Activated B cell treated with CpG ODN at 0.5 μM for 24 hours (primary cell): ENCODE measurements around the gene HCRT. TPM values are rescaled to one million over a fixed set of nuclear protein-coding genes. Genes with fewer than 3 reads are reported as not detected.
A peak's percentile ranks its signal among the peaks of the same experiment; 100 is the strongest.

Experiments used
- ATAC-seq: fragments of 200-7000 bp; cut with Tn5 transposase; one replicate; pipeline ENCODE4 v1.10.0; 2021; ENCODE audit warnings: low read depth, mild to moderate bottlenecking, moderate library complexity
- CTCF ChIA-PET: fragments of 350-600 bp; sonication (Branson Sonifier 250); formaldehyde crosslinking; loops from one replicate; lab custom pipeline; 2021; ENCODE audit warnings: antibody characterized with exemption; lab: Charles Lee
- POLR2A ChIA-PET: fragments of 350-600 bp; sonication (Branson Sonifier 250); formaldehyde crosslinking; loops from one replicate; lab custom pipeline; 2021; ENCODE audit warnings: antibody characterized with exemption; lab: Charles Lee
- DNase-seq: peaks from one replicate; pipeline ENCODE4 v3.0.0; 2022
- H3K27ac Mint-ChIP-seq: one replicate; pipeline ENCODE4 v1.8.0; 2020; ENCODE audit warnings: mixed read lengths
- H3K27me3 Mint-ChIP-seq: one replicate; pipeline ENCODE4 v1.8.0; 2021; ENCODE audit warnings: mixed read lengths
- H3K36me3 Mint-ChIP-seq: one replicate; pipeline ENCODE4 v1.8.0; 2021; ENCODE audit warnings: low read depth, mixed read lengths
- H3K4me1 Mint-ChIP-seq: one replicate; pipeline ENCODE4 v1.8.0; 2021; ENCODE audit warnings: mixed read lengths
- H3K4me3 Mint-ChIP-seq: one replicate; pipeline ENCODE4 v1.8.0; 2020; ENCODE audit warnings: mild to moderate bottlenecking, mixed read lengths
- H3K9me3 Mint-ChIP-seq: one replicate; pipeline ENCODE4 v1.8.0; 2020; ENCODE audit warnings: mixed read lengths
- intact Hi-C: fragments of 100-400 bp; cut with micrococcal nuclease; formaldehyde crosslinking; loops from one replicate; pipeline ENCODE4 v1.15.1; 2024
- total RNA-seq: library from RNA; stranded (reverse); gene quantifications from 2 replicates; pipeline ENCODE4 v1.2.3, GENCODE V29; 2022
- TF ChIP-seq, protein P1 (sequence below): fragments of 200-600 bp; IDR thresholded peaks from one replicate; pipeline ENCODE4 v1.8.0; 2022; ENCODE audit warnings: antibody characterized with exemption, mild to moderate bottlenecking

HCRT gene
- total RNA-seq, 1 donor from 2014 or later, result not detected

DNA sequence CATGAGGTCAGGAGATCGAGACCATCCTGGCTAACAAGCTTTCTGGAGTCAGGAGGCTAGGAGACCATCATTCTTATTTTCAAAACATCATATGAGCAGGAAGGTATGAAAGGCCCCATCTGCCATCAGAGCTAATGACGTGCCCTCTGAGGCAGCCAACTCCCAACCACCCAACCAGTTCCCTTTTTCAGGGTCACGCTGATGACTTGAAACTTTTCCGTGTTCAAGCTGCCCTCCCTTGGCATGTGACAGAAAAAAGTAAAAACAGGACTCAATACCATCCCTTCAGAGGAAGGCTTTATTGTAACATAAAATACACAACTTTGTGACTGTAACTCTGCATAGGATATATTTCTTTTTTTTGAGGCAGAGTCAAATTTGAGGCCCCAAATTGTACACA is 13.6 kb upstream of the HCRT start:
- no peak for DNase-seq
- peak; percentile 75 for ATAC-seq
- H3K4me3 Mint-ChIP-seq, result peak overlapping the region; percentile 46

DNA sequence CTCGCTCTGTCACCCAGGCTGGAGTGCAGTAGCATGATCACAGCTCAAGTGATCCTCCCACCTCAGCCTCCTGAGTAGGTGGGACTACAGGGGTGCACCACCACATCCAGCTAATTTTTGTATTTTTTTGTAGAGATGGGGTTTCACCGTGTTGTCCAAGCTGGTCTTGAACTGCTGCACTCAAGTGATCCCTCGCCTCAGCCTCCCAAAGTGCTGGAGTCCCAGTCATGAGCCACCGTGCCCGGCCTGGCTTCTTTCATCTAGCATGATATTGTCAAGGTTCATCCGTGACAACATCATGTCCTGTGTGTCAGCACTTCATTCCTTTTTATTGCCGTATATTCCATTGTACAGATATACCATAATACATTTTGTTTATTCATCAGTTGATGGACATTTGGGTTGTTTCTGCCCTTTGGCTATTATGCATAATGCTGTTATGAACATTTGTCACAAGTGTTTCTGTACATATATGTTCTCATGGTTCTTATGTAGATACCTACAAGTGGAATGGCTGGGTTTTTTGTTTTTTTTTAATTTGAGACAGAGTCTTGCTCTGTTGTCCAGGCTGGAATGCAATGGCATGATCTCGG is 12.4 kb upstream of the HCRT start:
- POLR2A ChIA-PET, result interaction anchor here (1.1 to 1.6 kb wide), 3 partner anchors 51 to 180 kb away, joined by 4 to 7 read pairs (median 6); partner anchors contain the start of genes DNAJC7 and KAT2A
- no peak for ATAC-seq
- peaks cover 34% of the 10 kb centered on the region for H3K4me1 Mint-ChIP-seq
- intact Hi-C loops, result no loop called here
- no peak overlapping the region for H3K4me3 Mint-ChIP-seq
- no peak for DNase-seq
- peak overlapping the region; percentile 30 for H3K27ac Mint-ChIP-seq
- H3K9me3 Mint-ChIP-seq, result no peaks in the 10 kb centered on the region
- CTCF ChIA-PET, result interaction anchor here (2.4 kb wide), 1 partner anchor 13 kb away, joined by 11 read pairs; the partner anchor contains the start of gene HCRT
- TF ChIP-seq, protein P1, sequence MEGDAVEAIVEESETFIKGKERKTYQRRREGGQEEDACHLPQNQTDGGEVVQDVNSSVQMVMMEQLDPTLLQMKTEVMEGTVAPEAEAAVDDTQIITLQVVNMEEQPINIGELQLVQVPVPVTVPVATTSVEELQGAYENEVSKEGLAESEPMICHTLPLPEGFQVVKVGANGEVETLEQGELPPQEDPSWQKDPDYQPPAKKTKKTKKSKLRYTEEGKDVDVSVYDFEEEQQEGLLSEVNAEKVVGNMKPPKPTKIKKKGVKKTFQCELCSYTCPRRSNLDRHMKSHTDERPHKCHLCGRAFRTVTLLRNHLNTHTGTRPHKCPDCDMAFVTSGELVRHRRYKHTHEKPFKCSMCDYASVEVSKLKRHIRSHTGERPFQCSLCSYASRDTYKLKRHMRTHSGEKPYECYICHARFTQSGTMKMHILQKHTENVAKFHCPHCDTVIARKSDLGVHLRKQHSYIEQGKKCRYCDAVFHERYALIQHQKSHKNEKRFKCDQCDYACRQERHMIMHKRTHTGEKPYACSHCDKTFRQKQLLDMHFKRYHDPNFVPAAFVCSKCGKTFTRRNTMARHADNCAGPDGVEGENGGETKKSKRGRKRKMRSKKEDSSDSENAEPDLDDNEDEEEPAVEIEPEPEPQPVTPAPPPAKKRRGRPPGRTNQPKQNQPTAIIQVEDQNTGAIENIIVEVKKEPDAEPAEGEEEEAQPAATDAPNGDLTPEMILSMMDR, result no peak
- H3K27me3 Mint-ChIP-seq, result no peaks in the 10 kb centered on the region
- peaks cover 28% of the 10 kb centered on the region for H3K36me3 Mint-ChIP-seq

More for the DNA sequence above, 13.6 kb upstream of the HCRT start:
- Mint-ChIP-seq H3K27me3 (no peaks in the 10 kb centered on the region), H3K4me1 (peaks cover 21% of the 10 kb centered on the region), H3K36me3 (peaks cover 39% of the 10 kb centered on the region), H3K27ac (peak overlapping the region; percentile 91), H3K9me3 (no peaks in the 10 kb centered on the region)
- ChIA-PET POLR2A (interaction anchor here (0.5 to 1.6 kb wide), 10 partner anchors 15 to 924 kb away, joined by 3 to 12 read pairs (median 4); partner anchors contain the start of genes DNAJC7, KAT2A, KCNH4 and STAT3), CTCF (interaction anchor here (1.0 to 2.4 kb wide), 3 partner anchors 14 to 54 kb away, joined by 3 to 11 read pairs (median 6); partner anchors contain the start of gene HCRT)
- intact Hi-C loops, result loop anchor here (1.0 kb wide), 1 partner anchor 15 kb away; no protein-coding TSS in a partner anchor
- TF ChIP-seq, protein P1, result no peak

DNA sequence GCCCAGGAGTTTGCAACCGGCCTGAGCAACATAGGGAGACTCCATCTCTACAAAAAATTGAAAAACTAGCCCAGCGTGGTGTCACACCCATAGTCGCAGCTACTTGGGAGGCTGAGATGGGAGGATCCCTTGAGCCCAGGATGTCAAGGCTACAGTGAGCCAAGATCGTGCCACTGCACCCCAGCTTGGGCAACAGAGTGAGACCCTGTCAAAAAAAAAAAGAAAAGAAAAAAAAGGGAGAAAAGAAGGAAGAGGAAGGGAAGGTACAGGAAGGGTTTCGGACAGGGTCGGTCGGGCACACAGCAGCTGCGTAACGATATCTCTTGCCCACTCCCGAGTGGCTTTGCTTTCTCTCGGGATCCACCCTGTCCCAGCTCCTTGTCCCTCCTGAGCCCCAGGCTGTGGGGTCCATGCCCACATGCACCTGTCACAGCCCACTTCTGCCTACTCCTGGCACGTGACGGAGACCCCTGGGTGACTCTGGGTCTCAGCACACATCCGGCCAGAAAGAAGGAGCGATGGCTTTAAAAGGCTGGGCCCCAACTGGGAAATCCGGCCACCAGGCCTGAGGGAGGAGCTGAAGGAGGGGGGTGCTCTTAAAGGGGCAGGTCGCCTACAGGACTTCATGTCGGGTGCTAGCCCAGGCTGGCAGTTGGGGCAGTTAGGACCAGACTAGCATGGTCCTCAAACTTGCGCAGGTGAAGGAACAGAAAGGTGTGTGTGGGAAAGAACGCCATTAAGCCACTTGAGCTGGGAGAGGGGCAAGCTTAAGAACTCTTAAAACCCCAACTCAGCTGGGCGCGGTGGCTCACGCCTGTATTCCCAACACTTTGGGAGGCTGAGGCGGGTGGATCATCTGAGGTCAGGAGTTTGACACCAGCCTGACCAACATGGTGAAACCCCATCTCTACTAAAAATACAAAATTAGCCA is 9.0 kb upstream of the HCRT start, which contains the start of gene GHDC:
Gene GHDC (minus strand): TSS at position 526 of the 931 bp plus-strand sequence. CDS start 913 bp downstream, outside the sequence.
- Mint-ChIP-seq H3K27ac (peak within 1 kb of the TSS; percentile 96), H3K4me1 (peaks cover 33% of the 10 kb centered on the region), H3K4me3 (peak within 1 kb of the TSS; percentile 98), H3K9me3 (no peaks in the 10 kb centered on the region), H3K36me3 (peaks cover 12% of the 10 kb centered on the region), H3K27me3 (no peaks in the 10 kb centered on the region)
- ChIA-PET CTCF (interaction anchor here (0.7 to 1.6 kb wide), 3 partner anchors 10 to 119 kb away, joined by 3 to 10 read pairs (median 8); partner anchors contain the start of gene KCNH4), POLR2A (interaction anchor here (0.5 to 2.6 kb wide), 21 partner anchors 13 to 1944 kb away, joined by 3 to 38 read pairs (median 5); partner anchors contain the start of genes DNAJC7, EIF1, KCNH4 and NKIRAS2)
- intact Hi-C loops, result loop anchor here (1.0 kb wide), 2 partner anchors 10 to 39 kb away; no protein-coding TSS in a partner anchor
- TF ChIP-seq, protein P1, result no peak
- ATAC-seq, result peak; percentile 90
- DNase-seq, result peak; percentile 74

DNA sequence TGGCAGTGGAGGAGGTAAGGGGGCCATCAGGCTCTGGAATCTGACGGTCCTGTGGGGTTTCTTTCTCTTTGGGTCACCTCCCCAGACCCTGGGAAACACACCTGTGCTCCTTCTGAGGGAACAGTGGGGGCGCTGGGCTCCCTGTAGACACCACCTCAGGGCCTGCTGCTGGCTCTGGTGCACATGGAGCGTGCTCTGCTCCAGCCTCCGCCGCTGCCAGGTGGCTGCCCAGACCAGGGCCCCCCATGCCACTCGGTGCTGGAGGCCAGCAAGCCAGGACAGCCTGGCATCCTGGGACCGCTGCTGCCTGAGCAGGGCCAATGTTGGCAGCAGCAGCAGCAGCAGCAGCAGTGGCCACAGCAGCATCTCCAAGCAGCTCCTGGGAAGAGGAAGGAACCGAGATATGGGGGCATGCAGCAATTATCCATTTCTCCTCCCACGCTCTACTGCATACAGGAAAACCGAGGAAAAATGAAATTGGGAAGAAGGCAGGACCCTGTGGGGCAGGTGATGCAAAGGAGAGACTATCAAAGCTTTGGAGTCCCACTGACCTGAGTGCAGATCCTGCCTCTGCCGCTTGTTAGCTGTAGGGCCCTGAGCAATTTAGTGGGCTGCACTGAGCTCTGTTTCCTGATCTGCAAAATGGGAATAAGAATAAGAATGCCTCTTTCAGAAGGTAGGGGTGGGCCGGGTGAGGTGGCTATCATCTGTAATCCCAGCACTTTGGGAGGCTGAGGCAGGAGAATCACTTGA is 8.1 kb upstream of the HCRT start:
- CTCF ChIA-PET, result interaction anchor here (0.7 to 1.6 kb wide), 2 partner anchors 12 to 120 kb away, joined by 3 to 8 read pairs; partner anchors contain the start of gene KCNH4
- Mint-ChIP-seq H3K27ac (peak overlapping the region; percentile 96), H3K4me3 (peak overlapping the region; percentile 98), H3K27me3 (no peaks in the 10 kb centered on the region), H3K4me1 (peaks cover 31% of the 10 kb centered on the region), H3K36me3 (peaks cover 13% of the 10 kb centered on the region), H3K9me3 (no peaks in the 10 kb centered on the region)
- no peak for DNase-seq
- ATAC-seq, result no peak
- intact Hi-C loops, result no loop called here
- TF ChIP-seq, protein P1, result no peak
- POLR2A ChIA-PET, result interaction anchor here (0.6 to 2.6 kb wide), 10 partner anchors 12 to 263 kb away, joined by 3 to 38 read pairs (median 7); partner anchors contain the start of genes DNAJC7, KCNH4, NKIRAS2 and ODAD4
